SK-N-SH treated with all-trans-retinoic acid at 6 μM for 48 hours (cell line): ENCODE measurements around the gene CCDC30.

Experiments
- ATAC-seq: fragments of 200-7000 bp; cut with Tn5 transposase; 3 replicates; pipeline ENCODE4 v1.9.1; 2020; ENCODE audit warnings: mild to moderate bottlenecking, moderate library complexity
- ARNTL ChIP-seq: fragments of 450-650 bp; formaldehyde crosslinking; IDR thresholded peaks from 2 replicates; pipeline ENCODE4 v1.5.0; 2020; ENCODE audit warnings: low read depth, mild to moderate bottlenecking, moderate library complexity, borderline replicate concordance
- BACH2 ChIP-seq: fragments of 250-450 bp; sonication (Bioruptor Pico); IDR thresholded peaks from 2 replicates; pipeline ENCODE4 v1.9.0; 2021; ENCODE audit warnings: mild to moderate bottlenecking, borderline replicate concordance
- CSDC2 ChIP-seq: fragments of 250-450 bp; sonication (Bioruptor Pico); IDR thresholded peaks from 2 replicates; pipeline ENCODE4 v1.5.0; 2020; ENCODE audit warnings: mild to moderate bottlenecking, moderate library complexity
- ESRRG ChIP-seq: fragments of 250-450 bp; sonication (Bioruptor Pico); IDR thresholded peaks from 2 replicates; pipeline ENCODE4 v1.6.1; 2021; ENCODE audit warnings: mild to moderate bottlenecking
- ISL1 ChIP-seq: fragments of 250-450 bp; sonication (Bioruptor Pico); IDR thresholded peaks from 2 replicates; pipeline ENCODE4 v2.1.2; 2022; ENCODE audit warnings: mild to moderate bottlenecking, moderate library complexity
- PPARA ChIP-seq: fragments of 250-450 bp; sonication (Bioruptor Pico); IDR thresholded peaks from 2 replicates; pipeline ENCODE4 v1.5.0; 2020; ENCODE audit warnings: mild to moderate bottlenecking, borderline replicate concordance
- RARB ChIP-seq: fragments of 250-450 bp; sonication (Bioruptor Pico); IDR thresholded peaks from 2 replicates; pipeline ENCODE4 v1.8.0; 2021; ENCODE audit warnings: mild to moderate bottlenecking, moderate library complexity
- SNAI2 ChIP-seq: fragments of 250-450 bp; sonication (Bioruptor Pico); IDR thresholded peaks from 2 replicates; pipeline ENCODE4 v1.5.0; 2020; ENCODE audit warnings: mild to moderate bottlenecking, moderate library complexity
- TCF4 ChIP-seq: fragments of 250-450 bp; sonication (Bioruptor Pico); IDR thresholded peaks from 2 replicates; pipeline ENCODE4 v1.8.0; 2021; ENCODE audit warnings: mild to moderate bottlenecking, moderate library complexity, borderline replicate concordance
- TOX ChIP-seq: fragments of 250-450 bp; sonication (Bioruptor Pico); IDR thresholded peaks from 2 replicates; pipeline ENCODE4 v1.8.0; 2021; ENCODE audit warnings: mild to moderate bottlenecking, moderate library complexity, borderline replicate concordance
- ZC3H10 ChIP-seq: fragments of 250-450 bp; sonication (Bioruptor Pico); IDR thresholded peaks from 2 replicates; pipeline ENCODE4 v1.5.1; 2021; ENCODE audit warnings: mild to moderate bottlenecking, moderate library complexity
- ZFP3 ChIP-seq: fragments of 250-450 bp; sonication (Bioruptor Pico); IDR thresholded peaks from 2 replicates; pipeline ENCODE4 v1.5.0; 2020; ENCODE audit warnings: mild to moderate bottlenecking, moderate library complexity
- ZFP30 ChIP-seq: fragments of 450-650 bp; formaldehyde crosslinking; IDR thresholded peaks from 2 replicates; pipeline ENCODE4 v1.5.0; 2022; ENCODE audit warnings: mild to moderate bottlenecking, moderate library complexity
- ZNF565 ChIP-seq: fragments of 450-650 bp; formaldehyde crosslinking; conservative IDR thresholded peaks from 2 replicates; pipeline ENCODE4 v1.5.0; 2020; ENCODE audit warnings: low read depth, mild to moderate bottlenecking, moderate library complexity
- ZNF8 ChIP-seq: fragments of 450-650 bp; formaldehyde crosslinking; IDR thresholded peaks from 2 replicates; pipeline ENCODE4 v1.5.0; 2020; ENCODE audit warnings: mild to moderate bottlenecking, moderate library complexity
- TF ChIP-seq, protein P1 (sequence below): fragments of 250-450 bp; sonication (Bioruptor Pico); IDR thresholded peaks from 2 replicates; pipeline ENCODE4 v1.5.0; 2020; ENCODE audit warnings: mild to moderate bottlenecking, moderate library complexity
- TF ChIP-seq, protein P2 (sequence below): fragments of 250-450 bp; sonication (Bioruptor Pico); IDR thresholded peaks from 2 replicates; pipeline ENCODE4 v1.5.1; 2020; ENCODE audit warnings: low read depth, mild to moderate bottlenecking, moderate library complexity
- TF ChIP-seq, protein P3 (sequence below): fragments of 250-450 bp; sonication (Bioruptor Pico); IDR thresholded peaks from 2 replicates; pipeline ENCODE4 v1.5.1; 2021; ENCODE audit warnings: mild to moderate bottlenecking, moderate library complexity
- TF ChIP-seq, protein P4 (sequence below): fragments of 250-450 bp; sonication (Bioruptor Pico); IDR thresholded peaks from 2 replicates; pipeline ENCODE4 v1.8.0; 2020; ENCODE audit warnings: mild to moderate bottlenecking, moderate library complexity, borderline replicate concordance

Gene CCDC30

DNA sequence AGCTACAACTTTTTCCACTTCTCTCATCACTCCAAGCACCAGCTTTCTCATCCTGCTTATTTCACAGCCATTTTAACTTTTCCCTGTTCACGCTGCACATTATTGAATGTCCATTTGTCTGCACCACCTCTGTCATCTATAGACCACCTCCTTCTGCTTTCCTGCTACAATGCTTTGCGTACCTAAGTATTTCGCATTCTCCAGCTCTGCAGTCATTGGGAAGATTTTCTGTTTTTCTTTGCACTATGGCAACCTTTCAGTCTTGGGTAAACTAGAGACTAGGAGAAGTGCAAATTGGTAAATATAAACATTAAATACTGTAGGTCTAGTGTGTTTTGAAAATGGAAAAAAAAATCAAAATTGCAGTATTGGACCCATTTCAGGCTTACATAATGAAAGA is 835 bp downstream of the CCDC30 start:
- no peak for TF ChIP-seq CSDC2 (CRISPR knock-in tag)
- TF ChIP-seq, protein P1, sequence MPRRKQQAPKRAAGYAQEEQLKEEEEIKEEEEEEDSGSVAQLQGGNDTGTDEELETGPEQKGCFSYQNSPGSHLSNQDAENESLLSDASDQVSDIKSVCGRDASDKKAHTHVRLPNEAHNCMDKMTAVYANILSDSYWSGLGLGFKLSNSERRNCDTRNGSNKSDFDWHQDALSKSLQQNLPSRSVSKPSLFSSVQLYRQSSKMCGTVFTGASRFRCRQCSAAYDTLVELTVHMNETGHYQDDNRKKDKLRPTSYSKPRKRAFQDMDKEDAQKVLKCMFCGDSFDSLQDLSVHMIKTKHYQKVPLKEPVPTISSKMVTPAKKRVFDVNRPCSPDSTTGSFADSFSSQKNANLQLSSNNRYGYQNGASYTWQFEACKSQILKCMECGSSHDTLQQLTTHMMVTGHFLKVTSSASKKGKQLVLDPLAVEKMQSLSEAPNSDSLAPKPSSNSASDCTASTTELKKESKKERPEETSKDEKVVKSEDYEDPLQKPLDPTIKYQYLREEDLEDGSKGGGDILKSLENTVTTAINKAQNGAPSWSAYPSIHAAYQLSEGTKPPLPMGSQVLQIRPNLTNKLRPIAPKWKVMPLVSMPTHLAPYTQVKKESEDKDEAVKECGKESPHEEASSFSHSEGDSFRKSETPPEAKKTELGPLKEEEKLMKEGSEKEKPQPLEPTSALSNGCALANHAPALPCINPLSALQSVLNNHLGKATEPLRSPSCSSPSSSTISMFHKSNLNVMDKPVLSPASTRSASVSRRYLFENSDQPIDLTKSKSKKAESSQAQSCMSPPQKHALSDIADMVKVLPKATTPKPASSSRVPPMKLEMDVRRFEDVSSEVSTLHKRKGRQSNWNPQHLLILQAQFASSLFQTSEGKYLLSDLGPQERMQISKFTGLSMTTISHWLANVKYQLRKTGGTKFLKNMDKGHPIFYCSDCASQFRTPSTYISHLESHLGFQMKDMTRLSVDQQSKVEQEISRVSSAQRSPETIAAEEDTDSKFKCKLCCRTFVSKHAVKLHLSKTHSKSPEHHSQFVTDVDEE: no peak
- TF ChIP-seq BACH2 (CRISPR knock-in tag): no peak
- TF ChIP-seq ZNF8 (CRISPR knock-in tag): no peak
- no peak for TF ChIP-seq ZFP3 (CRISPR knock-in tag)
- no peak for TF ChIP-seq ZC3H10 (CRISPR knock-in tag)
- no peak for TF ChIP-seq ESRRG
- no peak for TF ChIP-seq RARB (CRISPR knock-in tag)
- TF ChIP-seq PPARA (CRISPR knock-in tag): no peak
- TF ChIP-seq ZFP30 (CRISPR knock-in tag): no peak
- TF ChIP-seq ARNTL (CRISPR knock-in tag): no peak
- TF ChIP-seq, protein P2, sequence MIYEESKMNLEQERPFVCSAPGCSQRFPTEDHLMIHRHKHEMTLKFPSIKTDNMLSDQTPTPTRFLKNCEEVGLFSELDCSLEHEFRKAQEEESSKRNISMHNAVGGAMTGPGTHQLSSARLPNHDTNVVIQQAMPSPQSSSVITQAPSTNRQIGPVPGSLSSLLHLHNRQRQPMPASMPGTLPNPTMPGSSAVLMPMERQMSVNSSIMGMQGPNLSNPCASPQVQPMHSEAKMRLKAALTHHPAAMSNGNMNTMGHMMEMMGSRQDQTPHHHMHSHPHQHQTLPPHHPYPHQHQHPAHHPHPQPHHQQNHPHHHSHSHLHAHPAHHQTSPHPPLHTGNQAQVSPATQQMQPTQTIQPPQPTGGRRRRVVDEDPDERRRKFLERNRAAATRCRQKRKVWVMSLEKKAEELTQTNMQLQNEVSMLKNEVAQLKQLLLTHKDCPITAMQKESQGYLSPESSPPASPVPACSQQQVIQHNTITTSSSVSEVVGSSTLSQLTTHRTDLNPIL: no peak
- TF ChIP-seq TOX: no peak
- TF ChIP-seq, protein P3, sequence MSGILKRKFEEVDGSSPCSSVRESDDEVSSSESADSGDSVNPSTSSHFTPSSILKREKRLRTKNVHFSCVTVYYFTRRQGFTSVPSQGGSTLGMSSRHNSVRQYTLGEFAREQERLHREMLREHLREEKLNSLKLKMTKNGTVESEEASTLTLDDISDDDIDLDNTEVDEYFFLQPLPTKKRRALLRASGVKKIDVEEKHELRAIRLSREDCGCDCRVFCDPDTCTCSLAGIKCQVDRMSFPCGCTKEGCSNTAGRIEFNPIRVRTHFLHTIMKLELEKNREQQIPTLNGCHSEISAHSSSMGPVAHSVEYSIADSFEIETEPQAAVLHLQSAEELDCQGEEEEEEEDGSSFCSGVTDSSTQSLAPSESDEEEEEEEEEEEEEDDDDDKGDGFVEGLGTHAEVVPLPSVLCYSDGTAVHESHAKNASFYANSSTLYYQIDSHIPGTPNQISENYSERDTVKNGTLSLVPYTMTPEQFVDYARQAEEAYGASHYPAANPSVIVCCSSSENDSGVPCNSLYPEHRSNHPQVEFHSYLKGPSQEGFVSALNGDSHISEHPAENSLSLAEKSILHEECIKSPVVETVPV (CRISPR knock-in tag): no peak
- ATAC-seq: no peak

DNA sequence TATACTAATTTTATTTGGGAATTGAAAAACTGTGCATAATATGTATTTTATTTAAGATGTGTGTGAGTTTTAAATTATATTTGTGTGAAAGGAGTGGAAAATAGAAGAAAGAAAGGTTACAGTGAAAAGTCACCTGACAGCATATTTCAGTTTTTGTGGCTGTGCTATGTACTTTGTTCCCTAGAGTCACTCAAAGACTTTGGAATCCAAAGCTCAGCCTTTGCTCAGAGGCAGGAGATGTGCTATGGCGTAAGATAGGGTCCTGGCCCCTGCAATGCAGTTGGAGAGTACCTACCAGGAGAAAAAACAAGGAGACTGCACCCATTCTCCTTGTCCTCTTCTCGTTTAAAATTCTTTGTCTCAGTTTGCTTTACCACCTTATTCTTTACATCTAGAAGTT is 2.9 kb downstream of the CCDC30 start:
- no peak for ATAC-seq
- TF ChIP-seq ARNTL (CRISPR knock-in tag) (no peak), ZC3H10 (CRISPR knock-in tag) (no peak), ZFP30 (CRISPR knock-in tag) (no peak), BACH2 (CRISPR knock-in tag) (no peak), PPARA (CRISPR knock-in tag) (no peak), CSDC2 (CRISPR knock-in tag) (no peak), ISL1 (no peak), ZNF565 (CRISPR knock-in tag) (no peak), RARB (CRISPR knock-in tag) (no peak), SNAI2 (CRISPR knock-in tag) (no peak), ZNF8 (CRISPR knock-in tag) (no peak)
- TF ChIP-seq, protein P2: no peak
- TF ChIP-seq, protein P3 (CRISPR knock-in tag): no peak
- TF ChIP-seq, protein P4, sequence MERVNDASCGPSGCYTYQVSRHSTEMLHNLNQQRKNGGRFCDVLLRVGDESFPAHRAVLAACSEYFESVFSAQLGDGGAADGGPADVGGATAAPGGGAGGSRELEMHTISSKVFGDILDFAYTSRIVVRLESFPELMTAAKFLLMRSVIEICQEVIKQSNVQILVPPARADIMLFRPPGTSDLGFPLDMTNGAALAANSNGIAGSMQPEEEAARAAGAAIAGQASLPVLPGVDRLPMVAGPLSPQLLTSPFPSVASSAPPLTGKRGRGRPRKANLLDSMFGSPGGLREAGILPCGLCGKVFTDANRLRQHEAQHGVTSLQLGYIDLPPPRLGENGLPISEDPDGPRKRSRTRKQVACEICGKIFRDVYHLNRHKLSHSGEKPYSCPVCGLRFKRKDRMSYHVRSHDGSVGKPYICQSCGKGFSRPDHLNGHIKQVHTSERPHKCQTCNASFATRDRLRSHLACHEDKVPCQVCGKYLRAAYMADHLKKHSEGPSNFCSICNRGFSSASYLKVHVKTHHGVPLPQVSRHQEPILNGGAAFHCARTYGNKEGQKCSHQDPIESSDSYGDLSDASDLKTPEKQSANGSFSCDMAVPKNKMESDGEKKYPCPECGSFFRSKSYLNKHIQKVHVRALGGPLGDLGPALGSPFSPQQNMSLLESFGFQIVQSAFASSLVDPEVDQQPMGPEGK (CRISPR knock-in tag): no peak
- TF ChIP-seq, all 23 proteins: peak for 0

DNA sequence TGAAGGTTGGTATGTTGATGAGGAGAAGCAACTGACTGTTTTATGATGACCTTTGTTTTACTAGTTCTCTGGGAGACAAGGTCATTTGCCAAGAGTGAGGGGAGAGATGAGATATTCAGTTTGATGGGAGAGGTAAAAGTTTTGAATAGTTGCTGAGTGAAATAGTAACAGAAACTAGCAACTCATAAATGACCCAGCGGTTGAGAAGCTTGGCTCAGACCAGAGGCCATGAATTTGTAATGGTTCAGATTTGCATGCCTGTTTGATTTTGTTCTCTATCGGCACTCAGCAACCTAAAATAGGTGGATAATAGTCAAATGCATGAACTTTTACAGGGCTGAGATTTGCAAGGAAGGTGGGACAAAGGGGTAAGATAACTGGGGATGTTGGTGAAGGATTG is 6.6 kb downstream of the CCDC30 start:
- ATAC-seq: no peak
- TF ChIP-seq BACH2 (CRISPR knock-in tag) (no peak), TCF4 (CRISPR knock-in tag) (no peak), CSDC2 (CRISPR knock-in tag) (no peak), ZNF565 (CRISPR knock-in tag) (no peak)
- TF ChIP-seq, protein P3 (CRISPR knock-in tag): no peak
- TF ChIP-seq, protein P1: no peak
- TF ChIP-seq, protein P4 (CRISPR knock-in tag): no peak
